Calu3 (cell line): ENCODE measurements around the gene OGFOD3. TPM values are rescaled to one million over a fixed set of nuclear protein-coding genes. Genes with fewer than 3 reads are reported as not detected.
"Not testable (repeated sequence)": the region's sequence is repeated elsewhere in the genome, so short reads cannot be mapped to it uniquely, and the experiment has no call there.

Source experiments
- BruUV-seq: library from RNA; stranded (reverse); fragments of 400-500 nt; replicated peaks from 2 replicates; lab custom pipeline; 2021; lab: Mats Ljungman, UMichigan
- CTCF ChIA-PET: fragments of 300-600 bp; sonication (Branson Sonifier 250); formaldehyde crosslinking; loops from one replicate; lab custom pipeline; 2022; ENCODE audit warnings: antibody characterized with exemption; lab: Charles Lee
- DNase-seq: peaks from one replicate; pipeline ENCODE4 v3.0.0; 2022
- H3K27ac Mint-ChIP-seq: one replicate; pipeline ENCODE4 v1.8.0; 2022; ENCODE audit warnings: mixed read lengths; ENCODE audit not compliant: unreplicated experiment
- H3K27me3 Mint-ChIP-seq: one replicate; pipeline ENCODE4 v1.8.0; 2022; ENCODE audit warnings: mixed read lengths; ENCODE audit not compliant: unreplicated experiment
- H3K36me3 Mint-ChIP-seq: one replicate; pipeline ENCODE4 v1.8.0; 2022; ENCODE audit warnings: mild to moderate bottlenecking, moderate library complexity, mixed read lengths; ENCODE audit not compliant: insufficient read depth, unreplicated experiment
- H3K4me1 Mint-ChIP-seq: one replicate; pipeline ENCODE4 v1.8.0; 2022; ENCODE audit warnings: mild to moderate bottlenecking, low read depth, mixed read lengths; ENCODE audit not compliant: unreplicated experiment
- H3K4me3 Mint-ChIP-seq: one replicate; pipeline ENCODE4 v1.8.0; 2022; ENCODE audit warnings: mild to moderate bottlenecking, low read depth, moderate library complexity, mixed read lengths; ENCODE audit not compliant: unreplicated experiment
- H3K9me3 Mint-ChIP-seq: one replicate; pipeline ENCODE4 v1.8.0; 2022; ENCODE audit warnings: low read depth, mixed read lengths; ENCODE audit not compliant: unreplicated experiment
- CTCF ChIP-seq: fragments of 200-600 bp; IDR thresholded peaks from one replicate; pipeline ENCODE4 v1.8.0; 2022; ENCODE audit warnings: antibody characterized with exemption; ENCODE audit not compliant: unreplicated experiment
- intact Hi-C: fragments of 100-400 bp; cut with micrococcal nuclease; formaldehyde crosslinking; loops from one replicate; pipeline ENCODE4 v1.10.0; 2022; ENCODE audit not compliant: unreplicated experiment
- total RNA-seq: library from RNA; stranded (reverse); gene quantifications from 2 replicates; pipeline ENCODE4 v1.2.3, GENCODE V29; 2022

The OGFOD3 gene
- total RNA-seq, 1 experiment from 2014 or later: 29.0 TPM

GRCh38 chr17:82458885-82459424 is 40.6 kb upstream of the OGFOD3 start:
- TF ChIP-seq CTCF: no peak
- no peaks in the 10 kb centered on the region for H3K27me3 Mint-ChIP-seq
- H3K36me3 Mint-ChIP-seq: peaks cover 40% of the 10 kb centered on the region
- CTCF ChIA-PET: no interaction called here
- no peak for DNase-seq
- BruUV-seq: no TSS peak
- peaks cover 2% of the 10 kb centered on the region for H3K9me3 Mint-ChIP-seq
- H3K4me3 Mint-ChIP-seq: peak overlapping the region; percentile 87
- peaks cover 37% of the 10 kb centered on the region for H3K4me1 Mint-ChIP-seq
- intact Hi-C loops: no loop called here
- peak overlapping the region; percentile 70 for H3K27ac Mint-ChIP-seq

- Mint-ChIP-seq H3K9me3 (peaks cover 2% of the 10 kb centered on the region), H3K4me1 (peaks cover 32% of the 10 kb centered on the region), H3K27ac (peak within 1 kb of the TSS; percentile 78), H3K4me3 (peak within 1 kb of the TSS; percentile 87), H3K36me3 (peaks cover 40% of the 10 kb centered on the region), H3K27me3 (no peaks in the 10 kb centered on the region)
- DNase-seq: peak; percentile 98
- CTCF ChIA-PET: interaction anchor here (1.3 kb wide), 1 partner anchor 160 kb away, joined by 3 read pairs; no protein-coding TSS in a partner anchor
- intact Hi-C loops: no loop called here
- BruUV-seq: no TSS peak
- TF ChIP-seq CTCF: no peak
Observed at GRCh38 chr17:82458179-82458884, 39.9 kb upstream of the OGFOD3 start, which contains the start of gene NARF. NARF (plus strand) TSS chr17:82458741; CDS start chr17:82458804, 63 bp downstream.

GRCh38 chr17:82457929-82458178 is 39.5 kb upstream of the OGFOD3 start:
- Mint-ChIP-seq H3K27me3 (no peaks in the 10 kb centered on the region), H3K9me3 (peaks cover 2% of the 10 kb centered on the region), H3K36me3 (peaks cover 40% of the 10 kb centered on the region), H3K4me1 (peaks cover 29% of the 10 kb centered on the region), H3K4me3 (peak overlapping the region; percentile 87), H3K27ac (peak overlapping the region; percentile 78)
- intact Hi-C loops: no loop called here
- CTCF ChIA-PET: interaction anchor here (1.3 kb wide), 1 partner anchor 160 kb away, joined by 3 read pairs; no protein-coding TSS in a partner anchor
- BruUV-seq: TSS peak; percentile 94
- TF ChIP-seq CTCF: no peak
- DNase-seq: no peak

- Mint-ChIP-seq H3K36me3 (peaks cover 37% of the 10 kb centered on the region), H3K4me1 (peaks cover 23% of the 10 kb centered on the region), H3K4me3 (peak overlapping the region; percentile 87), H3K9me3 (peaks cover 2% of the 10 kb centered on the region), H3K27ac (peak overlapping the region; percentile 78), H3K27me3 (no peaks in the 10 kb centered on the region)
- intact Hi-C loops: no loop called here
- no peak for DNase-seq
- CTCF ChIA-PET: interaction anchor here (1.3 kb wide), 1 partner anchor 159 kb away, joined by 3 read pairs; no protein-coding TSS in a partner anchor
- no TSS peak for BruUV-seq
- TF ChIP-seq CTCF: no peak
Observed at GRCh38 chr17:82457073-82457928, 38.9 kb upstream of the OGFOD3 start.

- H3K36me3 Mint-ChIP-seq: peaks cover 38% of the 10 kb centered on the region
- peaks cover 20% of the 10 kb centered on the region for H3K4me1 Mint-ChIP-seq
- H3K27me3 Mint-ChIP-seq, DNase-seq, H3K9me3 Mint-ChIP-seq, intact Hi-C loops, CTCF ChIA-PET, H3K4me3 Mint-ChIP-seq, H3K27ac Mint-ChIP-seq, BruUV-seq: not testable (repeated sequence)
Observed at GRCh38 chr17:82453706-82454105, 35.3 kb upstream of the OGFOD3 start.

GRCh38 chr17:82453151-82453550 is 34.8 kb upstream of the OGFOD3 start:
- CTCF ChIA-PET, BruUV-seq, H3K27me3 Mint-ChIP-seq, H3K4me3 Mint-ChIP-seq, DNase-seq, intact Hi-C loops, H3K9me3 Mint-ChIP-seq, H3K27ac Mint-ChIP-seq: not testable (repeated sequence)
- H3K4me1 Mint-ChIP-seq: peaks cover 20% of the 10 kb centered on the region
- peaks cover 32% of the 10 kb centered on the region for H3K36me3 Mint-ChIP-seq
